CD4-positive, alpha-beta memory T cell (primary cell): ENCODE data around the gene SELENOW. TPM values are rescaled to one million over a fixed set of nuclear protein-coding genes. Genes with fewer than 3 reads are reported as not detected.
"Not testable (repeated sequence)": the region's sequence is repeated elsewhere in the genome, so short reads cannot be mapped to it uniquely, and the experiment has no call there.

Experiments
- CTCF ChIA-PET: fragments of 350-600 bp; sonication (Branson Sonifier 250); formaldehyde crosslinking; loops from one replicate; lab custom pipeline; 2021; ENCODE audit warnings: inconsistent platforms; ENCODE audit not compliant: partially characterized antibody; lab: Charles Lee
- POLR2A ChIA-PET: fragments of 350-600 bp; sonication (Branson Sonifier 250); formaldehyde crosslinking; loops from one replicate; lab custom pipeline; 2021; ENCODE audit not compliant: partially characterized antibody; lab: Charles Lee
- DNase-seq, 5 donors: peaks; one replicate each; pipeline versions ENCODE4 v3.0.0 to v3.0.0-alpha.2; 2020 to 2022; ENCODE audit warnings: mixed read lengths in 1 of 5
- H3K27ac ChIP-seq: one replicate; pipeline ENCODE4 v1.7.0; 2013; ENCODE audit warnings: low read depth, low read length
- H3K27me3 ChIP-seq: 2 replicates; pipeline ENCODE4 v1.7.0; 2013; ENCODE audit warnings: mild to moderate bottlenecking, low read length, moderate library complexity; ENCODE audit not compliant: insufficient read depth
- H3K36me3 ChIP-seq: 2 replicates; pipeline ENCODE4 v1.7.0; 2013; ENCODE audit warnings: mild to moderate bottlenecking, low read length, moderate library complexity; ENCODE audit not compliant: insufficient read depth
- H3K4me1 ChIP-seq: 2 replicates; pipeline ENCODE4 v1.7.0; 2013; ENCODE audit warnings: mild to moderate bottlenecking, low read length, moderate library complexity; ENCODE audit not compliant: insufficient read depth
- H3K4me3 ChIP-seq, 2 donors: one replicate each; pipeline ENCODE4 v1.7.0; 2013; ENCODE audit warnings: low read length in 2 of 2, mild to moderate bottlenecking in 1 of 2
- H3K9me3 ChIP-seq, 2 donors: one replicate each; pipeline ENCODE4 v1.7.0; 2013; ENCODE audit warnings: low read length in 2 of 2, control low read depth in 1 of 2; ENCODE audit not compliant: control insufficient read depth in 1 of 2
- H3K27ac Mint-ChIP-seq, 7 donors: one replicate each; pipeline ENCODE4 v1.8.0; 2020 to 2021; ENCODE audit warnings: mixed read lengths in 7 of 7, mild to moderate bottlenecking in 6 of 7, inconsistent platforms in 3 of 7, moderate library complexity in 3 of 7
- H3K27me3 Mint-ChIP-seq, 2 donors: one replicate each; pipeline ENCODE4 v1.8.0; 2020 to 2021; ENCODE audit warnings: mixed read lengths in 2 of 2
- H3K36me3 Mint-ChIP-seq, 2 donors: one replicate each; pipeline ENCODE4 v1.8.0; 2020 to 2021; ENCODE audit warnings: mixed read lengths in 2 of 2, inconsistent platforms in 1 of 2, mild to moderate bottlenecking in 1 of 2
- H3K4me1 Mint-ChIP-seq, 4 donors: one replicate each; pipeline ENCODE4 v1.8.0; 2020 to 2021; ENCODE audit warnings: mixed read lengths in 4 of 4, mild to moderate bottlenecking in 1 of 4
- H3K4me3 Mint-ChIP-seq, 8 donors: one replicate each; pipeline ENCODE4 v1.8.0; 2020 to 2021; ENCODE audit warnings: mixed read lengths in 8 of 8, mild to moderate bottlenecking in 7 of 8, moderate library complexity in 6 of 8, inconsistent platforms in 3 of 8
- H3K9me3 Mint-ChIP-seq, 8 donors: one replicate each; pipeline ENCODE4 v1.8.0; 2020 to 2021; ENCODE audit warnings: mixed read lengths in 8 of 8, mild to moderate bottlenecking in 5 of 8, inconsistent platforms in 3 of 8, moderate library complexity in 1 of 8
- intact Hi-C: fragments of 100-400 bp; cut with micrococcal nuclease; formaldehyde crosslinking; loops from one replicate; pipeline ENCODE4 v1.15.1; 2023
- polyA plus RNA-seq, 2 donors: library from polyadenylated mRNA; unstranded; fragments of 300-500 nt; fragmentation: Illumina TruSeq; gene quantifications; one replicate each; pipeline ENCODE4 v1.2.3, GENCODE V29; 2021
- total RNA-seq, 2 experiments: library from RNA; stranded (reverse); gene quantifications; one replicate each; pipeline ENCODE4 v1.2.3, GENCODE V29; 2021

The SELENOW gene
- total and polyA plus RNA-seq, 4 experiments from 2014 or later = 116 to 352 (median 236) TPM

GRCh38 chr19:47769534-47769933 lies 9.0 kb upstream of the SELENOW start:
- H3K27me3 ChIP-seq = no peaks in the 10 kb centered on the region
- Mint-ChIP-seq H3K4me1 (peaks cover 0 to 7% (median 0%) of the 10 kb centered on the region in 4 donors), H3K27ac (no peak overlapping the region), H3K27me3 (no peaks in the 10 kb centered on the region), H3K9me3 (peaks cover 0 to 2% (median 0%) of the 10 kb centered on the region in 8 donors), H3K4me3 (no peak overlapping the region), H3K36me3 (no peaks in the 10 kb centered on the region)
- no peaks in the 10 kb centered on the region for H3K9me3 ChIP-seq
- ChIA-PET CTCF (no interaction called here), POLR2A (no interaction called here)
- intact Hi-C loops = no loop called here
- no peaks in the 10 kb centered on the region for H3K36me3 ChIP-seq
- no peak overlapping the region for H3K27ac ChIP-seq
- no peak overlapping the region for H3K4me3 ChIP-seq
- H3K4me1 ChIP-seq = no peaks in the 10 kb centered on the region
- DNase-seq = no peak

GRCh38 chr19:47771291-47771690 lies 7.2 kb upstream of the SELENOW start:
- H3K4me1 ChIP-seq, H3K27me3 ChIP-seq, H3K27me3 Mint-ChIP-seq, CTCF ChIA-PET, H3K4me3 Mint-ChIP-seq, H3K4me3 ChIP-seq, POLR2A ChIA-PET, DNase-seq, H3K27ac ChIP-seq, H3K27ac Mint-ChIP-seq, H3K9me3 ChIP-seq, H3K4me1 Mint-ChIP-seq, H3K9me3 Mint-ChIP-seq, H3K36me3 ChIP-seq, intact Hi-C loops, H3K36me3 Mint-ChIP-seq: not testable (repeated sequence)

- no peaks in the 10 kb centered on the region for H3K9me3 ChIP-seq
- intact Hi-C loops = no loop called here
- H3K36me3 ChIP-seq = no peaks in the 10 kb centered on the region
- H3K27ac ChIP-seq = no peak overlapping the region
- Mint-ChIP-seq H3K27ac (peak overlapping the region in 3 of 7 donors; percentile 11 to 71 (median 43)), H3K27me3 (no peaks in the 10 kb centered on the region), H3K4me1 (peaks cover 12 to 39% (median 24%) of the 10 kb centered on the region in 4 donors), H3K36me3 (peaks cover 4 to 10% of the 10 kb centered on the region in 2 donors), H3K4me3 (peak overlapping the region in 3 of 8 donors; percentile 4 to 39 (median 31)), H3K9me3 (no peaks in the 10 kb centered on the region)
- ChIA-PET POLR2A (interaction anchor here (0.7 kb wide), 1 partner anchor 729 kb away, joined by 4 read pairs; no protein-coding TSS in a partner anchor), CTCF (interaction anchor here (0.6 to 1.2 kb wide), 3 partner anchors 9 to 1953 kb away, joined by 3 to 5 read pairs (median 3); no protein-coding TSS in a partner anchor)
- no peaks in the 10 kb centered on the region for H3K27me3 ChIP-seq
- no peak for DNase-seq
- H3K4me3 ChIP-seq = no peak overlapping the region
- peaks cover 17% of the 10 kb centered on the region for H3K4me1 ChIP-seq
These were observed 1.9 kb upstream of the SELENOW start for GRCh38 chr19:47776568-47776967.

- POLR2A ChIA-PET = interaction anchor here (0.7 to 2.1 kb wide), 6 partner anchors 19 to 1844 kb away, joined by 3 to 7 read pairs (median 4); partner anchors contain the start of gene NOP53
- Mint-ChIP-seq H3K4me1 (peaks cover 15 to 42% (median 27%) of the 10 kb centered on the region in 4 donors), H3K27ac (peak overlapping the region in 4 of 7 donors; percentile 74 to 97 (median 96)), H3K4me3 (peak overlapping the region; percentile 91 to 98 (median 96)), H3K36me3 (peaks cover 13 to 18% of the 10 kb centered on the region in 2 donors)
- Histone ChIP-seq H3K4me3 (peak overlapping the region; percentile 55 to 99), H3K4me1 (peaks cover 17% of the 10 kb centered on the region), H3K27ac (peak overlapping the region; percentile 86)
- H3K27me3 ChIP-seq, H3K9me3 ChIP-seq, DNase-seq, H3K27me3 Mint-ChIP-seq, H3K9me3 Mint-ChIP-seq, H3K36me3 ChIP-seq: not testable (repeated sequence)
- intact Hi-C loops = loop anchor here (1.0 kb wide), 2 partner anchors 32 to 503 kb away; partner anchors contain the start of genes INAFM1 and NOP53
- CTCF ChIA-PET = interaction anchor here (1.2 kb wide), 1 partner anchor 10 kb away, joined by 3 read pairs; no protein-coding TSS in a partner anchor
These were observed 1.1 kb upstream of the SELENOW start for GRCh38 chr19:47777245-47778048.

GRCh38 chr19:47778954-47779351 lies 450 bp downstream of the SELENOW start:
- H3K4me1 Mint-ChIP-seq = peaks cover 15 to 42% (median 27%) of the 10 kb centered on the region in 4 donors
- Histone ChIP-seq H3K9me3 (no peaks in the 10 kb centered on the region), H3K27me3 (no peaks in the 10 kb centered on the region), H3K36me3 (peaks cover 4% of the 10 kb centered on the region), H3K27ac (peak overlapping the region; percentile 86), H3K4me3 (peak overlapping the region; percentile 55 to 99), H3K4me1 (peaks cover 17% of the 10 kb centered on the region)
- ChIA-PET CTCF (no interaction called here), POLR2A (interaction anchor here (0.8 to 2.1 kb wide), 2 partner anchors 20 to 178 kb away, joined by 3 to 7 read pairs; no protein-coding TSS in a partner anchor)
- peaks cover 20 to 28% of the 10 kb centered on the region in 2 donors for H3K36me3 Mint-ChIP-seq
- H3K27me3 Mint-ChIP-seq = no peaks in the 10 kb centered on the region
- intact Hi-C loops = loop anchor here (1.0 kb wide), 2 partner anchors 34 to 505 kb away; partner anchors contain the start of genes INAFM1 and NOP53
- no peaks in the 10 kb centered on the region for H3K9me3 Mint-ChIP-seq
- peak overlapping the region; percentile 74 to 97 (median 95) for H3K27ac Mint-ChIP-seq
- peak overlapping the region; percentile 91 to 98 (median 96) for H3K4me3 Mint-ChIP-seq
- no peak for DNase-seq

GRCh38 chr19:47779524-47780214 lies 1.2 kb downstream of the SELENOW start:
- ChIA-PET CTCF (interaction anchor here (0.8 to 1.3 kb wide), 2 partner anchors 8 to 14 kb away, joined by 3 to 4 read pairs; no protein-coding TSS in a partner anchor), POLR2A (interaction anchor here (1.3 to 2.1 kb wide), 2 partner anchors 21 to 34 kb away, joined by 3 to 7 read pairs; partner anchors contain the start of gene NOP53)
- peaks cover 17% of the 10 kb centered on the region for H3K4me1 ChIP-seq
- H3K9me3 ChIP-seq = no peaks in the 10 kb centered on the region
- H3K27me3 ChIP-seq = no peaks in the 10 kb centered on the region
- intact Hi-C loops = no loop called here
- Mint-ChIP-seq H3K4me1 (peaks cover 16 to 42% (median 27%) of the 10 kb centered on the region in 4 donors), H3K36me3 (peaks cover 28 to 36% of the 10 kb centered on the region in 2 donors), H3K9me3 (no peaks in the 10 kb centered on the region), H3K27ac (peak overlapping the region; percentile 74 to 97 (median 95)), H3K27me3 (no peaks in the 10 kb centered on the region), H3K4me3 (peak overlapping the region; percentile 91 to 98 (median 96))
- DNase-seq = no peak
- H3K27ac ChIP-seq = peak overlapping the region; percentile 86
- H3K36me3 ChIP-seq = peaks cover 4% of the 10 kb centered on the region
- H3K4me3 ChIP-seq = peak overlapping the region; percentile 55 to 99
